Activated T-cell treated with anti-CD3 and anti-CD28 coated beads, Interleukin-2, amount 50 U/mL, for 24 hours (primary cell): Measurements from ENCODE around the gene MLC1.
"Not testable (repeated sequence)": the region's sequence is repeated elsewhere in the genome, so short reads cannot be mapped to it uniquely, and the experiment has no call there.

Experiments
- DNase-seq: peaks from one replicate; pipeline ENCODE4 v3.0.0-alpha.2; 2020
- H3K27ac Mint-ChIP-seq: 2 replicates; pipeline ENCODE4 v1.8.0; 2020; ENCODE audit warnings: mild to moderate bottlenecking, mixed read lengths
- H3K27me3 Mint-ChIP-seq: 2 replicates; pipeline ENCODE4 v1.8.0; 2020; ENCODE audit warnings: mixed read lengths
- H3K36me3 Mint-ChIP-seq: 2 replicates; pipeline ENCODE4 v1.8.0; 2020; ENCODE audit warnings: low read depth, mixed read lengths
- H3K4me1 Mint-ChIP-seq: 2 replicates; pipeline ENCODE4 v1.8.0; 2020; ENCODE audit warnings: low read depth, mixed read lengths
- H3K4me3 Mint-ChIP-seq: 2 replicates; pipeline ENCODE4 v1.8.0; 2020; ENCODE audit warnings: mild to moderate bottlenecking, moderate library complexity, mixed read lengths
- H3K9me3 Mint-ChIP-seq: 2 replicates; pipeline ENCODE4 v1.8.0; 2020; ENCODE audit warnings: mixed read lengths

The MLC1 gene

DNA sequence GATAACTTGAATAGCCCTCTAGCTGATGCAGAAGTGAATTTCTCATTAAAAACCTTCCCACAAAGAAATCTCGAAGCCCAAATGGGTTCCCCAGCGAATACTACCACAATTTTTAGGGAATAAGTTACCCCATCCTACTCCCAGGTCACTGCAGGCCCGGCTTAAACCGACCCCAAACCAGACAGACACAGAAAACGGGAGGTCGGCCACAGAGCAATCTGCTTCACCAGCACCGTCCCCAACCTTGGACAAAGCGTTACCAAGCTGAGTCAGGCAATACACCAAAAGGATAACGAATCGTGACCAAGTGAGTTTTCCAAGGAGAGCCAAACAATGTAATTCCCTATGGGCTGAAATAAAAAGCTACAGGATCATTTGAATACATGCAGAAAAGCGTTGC is 4.0 kb upstream of the MLC1 start:
- Mint-ChIP-seq H3K27me3 (peaks cover 27% of the 10 kb centered on the region), H3K4me3 (no peak overlapping the region), H3K36me3 (peaks cover 7% of the 10 kb centered on the region), H3K9me3 (peaks cover 18% of the 10 kb centered on the region), H3K4me1 (peaks cover 4% of the 10 kb centered on the region), H3K27ac (no peak overlapping the region)
- DNase-seq = no peak

DNA sequence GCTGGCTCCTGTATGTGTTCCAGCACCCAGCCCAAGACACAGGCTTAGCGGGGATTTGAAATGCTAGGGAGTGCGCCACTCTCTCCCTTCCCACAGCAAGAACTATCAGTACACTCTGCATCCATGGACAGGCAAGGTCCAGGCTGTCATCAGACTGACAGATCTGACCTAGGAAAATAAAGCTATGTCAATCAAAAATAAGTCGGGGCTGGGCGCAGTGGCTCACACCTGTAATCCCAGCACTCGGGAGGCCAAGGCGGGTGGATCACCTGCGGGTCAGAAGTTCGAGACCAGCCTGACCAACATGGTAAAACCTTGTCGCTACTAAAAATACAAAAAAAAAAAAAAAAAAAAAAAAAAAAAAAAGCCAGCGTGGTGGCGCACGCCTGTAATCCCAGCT is 2.9 kb upstream of the MLC1 start:
- no peak overlapping the region for H3K27ac Mint-ChIP-seq
- H3K27me3 Mint-ChIP-seq = peaks cover 26% of the 10 kb centered on the region
- H3K36me3 Mint-ChIP-seq = peaks cover 7% of the 10 kb centered on the region
- no peak overlapping the region for H3K4me3 Mint-ChIP-seq
- no peak for DNase-seq
- H3K9me3 Mint-ChIP-seq = peaks cover 18% of the 10 kb centered on the region
- peaks cover 4% of the 10 kb centered on the region for H3K4me1 Mint-ChIP-seq

DNA sequence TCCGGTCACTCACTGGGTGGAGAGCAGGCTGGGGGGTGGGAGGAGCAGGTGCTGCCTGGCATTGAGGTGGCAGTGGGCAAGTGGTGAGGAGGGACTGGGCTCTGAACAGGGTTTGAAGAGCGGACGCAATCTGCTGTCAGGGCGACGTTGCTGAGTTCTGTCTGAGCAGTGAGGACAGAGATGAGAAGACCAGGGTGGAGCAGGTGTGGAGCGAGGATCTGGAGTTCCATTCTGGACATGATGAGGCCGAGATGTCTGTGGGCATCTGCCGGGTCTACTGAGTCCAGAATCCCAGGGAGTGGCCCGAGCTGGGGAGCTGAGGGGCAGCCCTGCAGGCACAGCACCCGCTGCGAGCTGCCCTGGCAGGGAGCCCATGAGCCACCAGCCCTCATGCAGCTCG is 2.4 kb upstream of the MLC1 start:
- Mint-ChIP-seq H3K4me3 (no peak overlapping the region), H3K27me3 (peaks cover 30% of the 10 kb centered on the region), H3K4me1 (peaks cover 4% of the 10 kb centered on the region), H3K9me3 (peaks cover 18% of the 10 kb centered on the region), H3K36me3 (peaks cover 7% of the 10 kb centered on the region), H3K27ac (no peak overlapping the region)
- no peak for DNase-seq

DNA sequence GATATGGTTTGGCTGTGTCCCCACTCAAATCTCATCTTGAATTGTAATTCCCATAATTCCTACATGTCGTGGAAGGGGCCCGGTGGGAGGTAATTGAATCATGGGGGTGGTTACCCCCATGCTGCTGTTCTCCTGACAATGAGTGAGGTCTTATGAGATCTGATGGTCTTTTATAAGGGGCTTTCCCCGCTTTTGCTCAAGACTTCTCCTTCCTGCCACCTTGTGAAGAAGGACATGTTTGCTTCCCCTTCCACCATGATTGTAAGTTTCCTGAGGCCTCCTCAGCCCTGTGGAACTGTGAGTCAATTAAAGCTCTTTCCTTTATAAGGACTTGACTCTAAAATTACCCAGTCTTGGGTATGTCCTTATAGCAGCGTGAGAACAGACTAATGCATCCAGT is 1.7 kb upstream of the MLC1 start:
- H3K36me3 Mint-ChIP-seq, H3K4me1 Mint-ChIP-seq, DNase-seq, H3K4me3 Mint-ChIP-seq, H3K27ac Mint-ChIP-seq: not testable (repeated sequence)
- H3K27me3 Mint-ChIP-seq = peaks cover 30% of the 10 kb centered on the region
- peaks cover 18% of the 10 kb centered on the region for H3K9me3 Mint-ChIP-seq

DNA sequence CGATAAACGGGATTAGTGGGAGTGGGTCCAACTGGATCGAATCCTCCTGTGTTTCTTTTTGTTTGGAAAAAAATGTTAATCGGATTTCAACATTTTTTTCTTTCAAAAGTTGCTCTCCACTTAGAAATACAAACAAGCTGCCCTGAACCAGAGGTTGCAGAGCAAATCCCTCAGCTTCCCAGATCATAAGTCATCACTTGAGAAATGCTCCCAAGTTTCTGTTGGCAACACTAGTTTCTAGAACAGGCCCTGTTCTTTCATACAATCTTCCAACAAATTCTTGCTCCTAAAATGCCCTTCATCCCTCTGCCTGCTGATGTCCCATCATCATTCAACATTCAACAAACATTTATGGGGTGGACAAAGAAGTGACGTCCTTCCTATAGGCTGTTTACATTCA is 1.3 kb upstream of the MLC1 start:
- Mint-ChIP-seq H3K27me3 (peaks cover 30% of the 10 kb centered on the region), H3K4me1 (peaks cover 4% of the 10 kb centered on the region), H3K4me3 (no peak overlapping the region), H3K36me3 (peaks cover 7% of the 10 kb centered on the region), H3K9me3 (peaks cover 18% of the 10 kb centered on the region), H3K27ac (no peak overlapping the region)
- no peak for DNase-seq

DNA sequence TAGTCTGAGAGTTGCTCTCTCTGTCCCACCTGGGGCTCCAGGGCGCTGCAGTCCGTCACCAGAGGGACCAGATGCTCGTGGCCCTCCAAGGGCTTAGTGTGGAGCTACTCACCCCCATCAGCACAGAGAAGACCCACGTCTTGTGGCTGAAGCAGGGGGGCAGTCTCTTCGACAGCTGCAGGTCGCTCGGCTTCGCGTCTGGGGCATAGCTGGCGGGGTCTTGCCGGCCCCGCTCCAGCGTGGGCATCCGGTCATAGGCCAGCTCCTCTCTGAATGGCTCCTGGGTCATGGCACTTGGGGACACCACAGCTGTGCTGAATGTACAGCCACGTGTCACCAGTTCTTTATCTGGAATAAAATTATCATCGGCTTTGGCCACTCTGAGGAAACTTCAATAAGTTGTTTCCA is 608 bp downstream of the MLC1 start:
- Mint-ChIP-seq H3K36me3 (peaks cover 7% of the 10 kb centered on the region), H3K4me1 (peaks cover 4% of the 10 kb centered on the region), H3K27ac (no peak overlapping the region), H3K9me3 (peaks cover 18% of the 10 kb centered on the region), H3K27me3 (peaks cover 28% of the 10 kb centered on the region), H3K4me3 (no peak overlapping the region)
- no peak for DNase-seq

DNA sequence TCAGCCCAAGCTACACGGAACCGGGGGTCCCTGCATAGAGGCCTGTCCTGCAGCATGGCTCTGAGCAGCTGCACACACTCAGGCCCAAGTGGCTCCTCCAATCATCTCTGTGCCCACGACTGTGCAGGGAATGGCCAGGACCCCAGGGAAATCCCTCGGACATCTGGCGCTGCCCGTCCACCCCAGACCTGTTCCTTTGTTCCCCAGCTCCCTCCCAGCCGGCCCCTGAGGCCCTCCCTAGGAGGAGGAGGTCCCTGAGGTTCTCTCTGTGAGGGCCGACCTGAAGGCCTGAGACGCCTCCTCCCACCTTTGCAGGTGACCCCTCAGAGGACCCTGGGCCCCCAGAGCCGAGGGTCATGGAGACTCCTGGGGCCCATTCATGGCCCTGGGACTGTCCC is 1.1 kb downstream of the MLC1 start:
- DNase-seq = no peak
- Mint-ChIP-seq H3K9me3 (peaks cover 13% of the 10 kb centered on the region), H3K36me3 (peaks cover 7% of the 10 kb centered on the region), H3K27me3 (peaks cover 23% of the 10 kb centered on the region), H3K4me3 (no peak overlapping the region), H3K27ac (no peak overlapping the region), H3K4me1 (peaks cover 4% of the 10 kb centered on the region)

DNA sequence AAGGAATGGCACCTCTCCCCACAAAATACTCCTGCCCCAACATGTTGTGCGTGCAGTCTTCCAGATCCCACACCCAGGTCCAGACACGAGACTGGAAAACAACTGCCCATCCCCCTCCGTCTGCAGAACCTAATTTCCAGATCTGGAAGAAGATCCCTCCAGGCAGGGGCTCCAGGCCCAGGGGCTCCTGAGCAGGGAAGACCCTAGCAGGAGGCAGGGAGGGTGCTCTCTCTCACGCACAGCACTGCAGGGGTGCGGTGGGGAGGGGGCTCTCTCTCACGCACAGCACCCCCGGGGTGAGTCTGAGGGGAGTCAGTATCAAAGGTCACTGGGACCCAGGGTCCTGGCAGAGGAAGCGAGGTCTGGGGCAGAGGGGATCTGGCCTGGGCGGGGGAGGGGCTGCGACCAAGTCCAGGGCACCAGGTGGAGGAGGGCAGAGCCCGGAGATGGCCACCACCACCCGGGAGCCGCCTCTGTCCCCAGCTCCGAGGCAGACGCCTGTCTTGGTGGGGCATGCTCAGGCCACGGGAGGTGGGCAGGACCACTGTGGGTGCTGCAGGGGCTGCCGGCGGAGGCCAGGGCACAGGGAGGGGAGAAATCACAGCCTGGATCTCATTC is 1.7 kb downstream of the MLC1 start:
- no peak for DNase-seq
- peaks cover 4% of the 10 kb centered on the region for H3K4me1 Mint-ChIP-seq
- H3K27ac Mint-ChIP-seq = no peak overlapping the region
- peaks cover 13% of the 10 kb centered on the region for H3K9me3 Mint-ChIP-seq
- no peak overlapping the region for H3K4me3 Mint-ChIP-seq
- peaks cover 22% of the 10 kb centered on the region for H3K27me3 Mint-ChIP-seq
- peaks cover 7% of the 10 kb centered on the region for H3K36me3 Mint-ChIP-seq

DNA sequence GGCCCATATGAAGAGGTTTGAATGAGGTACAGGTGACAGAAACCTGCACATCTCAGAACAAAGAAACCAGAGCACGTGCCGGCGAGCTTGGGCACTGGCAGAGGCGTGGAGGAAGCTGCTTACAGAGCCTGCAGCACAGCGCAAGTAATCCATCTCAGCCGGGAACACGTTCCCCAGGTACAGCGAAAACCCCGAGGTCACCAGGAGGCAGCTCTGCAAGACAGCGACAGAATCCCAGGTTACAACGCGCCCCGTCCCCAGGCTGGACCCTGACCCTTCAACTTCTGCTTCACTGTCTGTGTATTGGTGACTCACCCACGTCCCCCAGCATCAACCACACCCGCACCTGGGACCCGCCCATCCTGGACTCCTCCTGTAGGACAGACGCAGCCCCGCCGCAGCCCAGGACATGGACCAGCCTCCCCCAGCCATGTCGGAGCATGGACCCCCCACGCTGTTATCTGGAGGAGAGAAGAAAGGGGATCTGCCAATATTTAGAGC is 2.2 kb downstream of the MLC1 start:
- peaks cover 13% of the 10 kb centered on the region for H3K9me3 Mint-ChIP-seq
- peaks cover 4% of the 10 kb centered on the region for H3K4me1 Mint-ChIP-seq
- peaks cover 20% of the 10 kb centered on the region for H3K27me3 Mint-ChIP-seq
- H3K4me3 Mint-ChIP-seq = no peak overlapping the region
- DNase-seq = no peak
- peaks cover 7% of the 10 kb centered on the region for H3K36me3 Mint-ChIP-seq
- no peak overlapping the region for H3K27ac Mint-ChIP-seq

DNA sequence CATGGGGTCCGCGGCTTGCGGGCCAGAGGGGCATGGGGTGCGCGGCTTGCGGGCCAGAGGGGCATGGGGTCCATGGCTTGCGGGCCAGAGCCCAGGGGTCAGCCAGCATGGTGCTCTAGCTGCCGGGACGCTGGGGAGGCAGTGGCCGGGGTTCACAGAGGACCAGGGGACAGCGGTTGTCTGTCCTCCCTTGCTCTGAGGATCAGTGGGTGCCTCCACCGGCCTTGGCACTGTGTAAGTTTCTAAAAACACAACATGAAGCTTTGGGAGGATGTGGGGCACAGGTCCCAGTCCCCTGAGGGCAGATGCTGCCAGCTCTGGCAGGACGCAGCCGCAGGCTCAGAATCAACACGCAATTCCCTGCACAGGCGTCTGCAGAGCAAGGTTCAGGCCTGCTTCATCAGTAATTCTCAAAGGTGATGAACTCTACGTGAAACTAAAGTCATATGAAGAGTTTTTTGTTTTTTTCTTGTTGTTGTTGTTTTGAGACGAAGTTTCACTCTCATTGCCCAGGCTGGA is 3.0 kb downstream of the MLC1 start:
- H3K9me3 Mint-ChIP-seq = peaks cover 8% of the 10 kb centered on the region
- peaks cover 7% of the 10 kb centered on the region for H3K36me3 Mint-ChIP-seq
- no peak overlapping the region for H3K27ac Mint-ChIP-seq
- DNase-seq = no peak
- no peak overlapping the region for H3K4me3 Mint-ChIP-seq
- peaks cover 4% of the 10 kb centered on the region for H3K4me1 Mint-ChIP-seq
- H3K27me3 Mint-ChIP-seq = peaks cover 19% of the 10 kb centered on the region

DNA sequence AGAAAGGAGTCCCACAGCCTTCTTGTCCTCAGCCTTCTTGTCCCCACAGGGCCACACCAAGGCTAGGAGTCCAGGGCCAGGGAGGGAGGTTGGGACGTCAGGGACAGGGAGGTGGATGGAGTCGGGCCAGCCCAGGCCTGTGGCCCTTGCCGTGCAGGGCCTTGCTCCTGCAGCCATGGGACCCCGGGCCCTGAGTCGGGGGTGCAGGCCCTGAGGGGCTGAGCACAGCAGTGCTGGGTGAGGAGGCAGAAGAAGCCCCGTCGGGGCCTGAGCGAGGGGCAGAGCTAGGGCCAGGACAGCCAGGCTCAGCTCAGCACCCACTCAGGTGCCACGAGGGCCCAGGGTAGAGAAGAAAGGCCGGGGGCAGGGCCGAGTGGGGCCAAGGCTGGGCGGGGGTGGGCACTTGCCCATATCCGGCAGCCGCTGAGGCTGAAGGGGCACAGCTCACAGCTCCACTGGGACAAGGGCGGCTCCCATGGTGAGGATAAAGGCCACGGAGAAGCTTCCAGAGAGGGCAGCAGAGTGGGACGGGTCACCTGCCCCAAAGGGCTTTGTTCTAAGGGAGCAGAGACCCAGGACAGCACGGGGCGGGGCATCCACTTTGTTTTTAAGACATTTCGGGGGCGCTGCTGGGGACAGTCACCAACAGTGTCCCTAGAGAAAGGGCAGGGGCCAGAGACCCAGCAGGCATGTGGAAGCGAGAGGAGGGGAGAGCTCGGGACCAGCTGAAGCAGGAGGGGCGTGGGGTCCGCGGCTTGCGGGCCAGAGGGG is 3.6 kb downstream of the MLC1 start:
- Mint-ChIP-seq H3K36me3 (peaks cover 2% of the 10 kb centered on the region), H3K4me3 (no peak overlapping the region), H3K4me1 (peaks cover 2% of the 10 kb centered on the region), H3K27ac (no peak overlapping the region), H3K27me3 (peaks cover 19% of the 10 kb centered on the region), H3K9me3 (peaks cover 2% of the 10 kb centered on the region)
- DNase-seq = no peak

DNA sequence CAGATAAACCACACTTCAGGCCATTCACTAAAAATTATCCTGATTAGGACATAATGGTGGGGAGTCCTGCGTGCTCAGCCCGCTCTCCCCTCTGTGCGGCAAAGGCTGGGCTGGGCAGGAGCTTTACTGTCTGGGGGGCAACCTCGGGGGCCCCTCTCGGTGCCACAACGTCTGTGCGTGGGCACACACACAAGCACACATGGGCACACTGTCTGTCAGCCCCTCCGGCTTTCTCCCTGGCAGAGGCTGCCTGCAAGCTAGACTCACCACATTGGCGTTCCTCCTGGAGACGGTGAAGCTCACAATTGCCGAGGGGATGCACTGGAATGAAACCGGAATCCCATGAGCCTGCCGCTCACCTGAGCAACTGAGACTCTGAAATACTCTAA is 5.2 kb downstream of the MLC1 start:
- H3K9me3 Mint-ChIP-seq = no peaks in the 10 kb centered on the region
- H3K4me3 Mint-ChIP-seq = no peak overlapping the region
- peaks cover 12% of the 10 kb centered on the region for H3K27me3 Mint-ChIP-seq
- no peak for DNase-seq
- no peaks in the 10 kb centered on the region for H3K36me3 Mint-ChIP-seq
- no peaks in the 10 kb centered on the region for H3K4me1 Mint-ChIP-seq
- H3K27ac Mint-ChIP-seq = no peak overlapping the region

DNA sequence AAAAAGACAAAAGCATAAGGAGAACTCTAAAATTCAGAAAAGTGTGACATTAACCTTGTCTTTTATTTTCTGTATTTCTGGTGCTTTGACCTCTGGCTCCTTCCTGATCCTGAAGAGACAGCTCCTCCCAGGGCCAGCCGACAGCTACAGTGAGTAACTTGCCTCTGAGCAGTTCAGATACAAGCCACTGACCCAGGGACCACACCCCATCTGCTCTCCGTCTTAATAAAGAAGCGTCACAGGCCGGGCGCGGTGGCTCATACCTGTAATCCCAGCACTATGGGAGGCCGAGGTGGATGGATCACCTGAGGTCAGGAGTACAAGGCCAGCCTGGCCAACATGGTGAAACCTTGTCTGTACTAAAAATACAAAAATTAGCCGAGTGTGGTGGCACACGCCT is 6.5 kb downstream of the MLC1 start:
- Mint-ChIP-seq H3K36me3 (no peaks in the 10 kb centered on the region), H3K4me1 (no peaks in the 10 kb centered on the region), H3K27me3 (peaks cover 8% of the 10 kb centered on the region), H3K4me3 (no peak overlapping the region), H3K27ac (no peak overlapping the region), H3K9me3 (no peaks in the 10 kb centered on the region)
- no peak for DNase-seq

DNA sequence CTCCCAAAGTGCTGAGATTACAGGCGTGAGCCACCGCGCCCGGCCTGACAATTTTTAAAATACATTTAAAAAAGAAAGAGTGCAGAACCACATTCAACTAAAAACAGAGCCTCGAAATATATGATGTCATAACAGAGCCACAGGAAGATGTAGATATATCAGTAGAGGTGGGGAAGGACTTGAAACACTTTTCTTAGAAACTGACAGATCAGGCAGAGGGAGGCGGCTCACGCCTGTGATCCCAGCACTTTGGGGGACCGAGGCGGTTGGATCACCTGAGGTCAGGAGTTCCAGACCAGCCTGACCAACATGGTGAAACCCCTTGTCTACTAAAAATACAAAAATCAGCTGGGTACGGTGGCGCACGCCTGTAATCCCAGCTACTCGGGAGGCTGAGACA is 7.0 kb downstream of the MLC1 start:
- Mint-ChIP-seq H3K4me3 (no peak overlapping the region), H3K27me3 (peaks cover 6% of the 10 kb centered on the region), H3K36me3 (no peaks in the 10 kb centered on the region), H3K27ac (no peak overlapping the region), H3K9me3 (no peaks in the 10 kb centered on the region), H3K4me1 (no peaks in the 10 kb centered on the region)
- no peak for DNase-seq
